H9 (cell line): ENCODE measurements around the gene CA12. TPM values are rescaled to one million over a fixed set of nuclear protein-coding genes. Genes with fewer than 3 reads are reported as not detected.

ENCODE experiments used
- DNase-seq: peaks from one replicate; pipeline ENCODE4 v3.0.0-alpha.2; 2017
- H2AFZ ChIP-seq: one replicate; pipeline ENCODE4 v1.6.1; 2013; ENCODE audit warnings: mild to moderate bottlenecking, low read length, control low read depth, moderate library complexity
- H2AK5ac ChIP-seq: 2 replicates; pipeline ENCODE4 v1.6.1; 2013; ENCODE audit warnings: low read length, control low read depth, mixed read lengths; ENCODE audit not compliant: insufficient read length
- H2BK120ac ChIP-seq: one replicate; pipeline ENCODE4 v1.6.1; 2013; ENCODE audit warnings: low read depth, mild to moderate bottlenecking, low read length, control low read depth, inconsistent platforms; ENCODE audit not compliant: poor library complexity, severe bottlenecking
- H2BK12ac ChIP-seq: 2 replicates; pipeline ENCODE4 v1.6.1; 2013; ENCODE audit warnings: low read length, control low read depth, mixed read lengths, low read depth; ENCODE audit not compliant: insufficient read length
- H2BK15ac ChIP-seq: 2 replicates; pipeline ENCODE4 v1.6.1; 2013; ENCODE audit warnings: low read depth, low read length, control low read depth
- H2BK20ac ChIP-seq: one replicate; pipeline ENCODE4 v1.6.1; 2013; ENCODE audit warnings: low read depth, mild to moderate bottlenecking, low read length, control low read depth, inconsistent platforms; ENCODE audit not compliant: poor library complexity, severe bottlenecking
- H2BK5ac ChIP-seq: 2 replicates; pipeline ENCODE4 v1.6.1; 2013; ENCODE audit warnings: low read length, control low read depth, mixed read lengths; ENCODE audit not compliant: insufficient read length
- H3K14ac ChIP-seq: 2 replicates; pipeline ENCODE4 v1.6.1; 2013; ENCODE audit warnings: low read length, control low read depth; ENCODE audit not compliant: insufficient read depth
- H3K18ac ChIP-seq: 2 replicates; pipeline ENCODE4 v1.6.1; 2013; ENCODE audit warnings: low read depth, mild to moderate bottlenecking, mixed read lengths, low read length, control low read depth; ENCODE audit not compliant: insufficient read length
- H3K23ac ChIP-seq: 2 replicates; pipeline ENCODE4 v1.6.1; 2013; ENCODE audit warnings: low read length, control low read depth, mixed read lengths, low read depth; ENCODE audit not compliant: insufficient read length
- H3K23me2 ChIP-seq: 2 replicates; pipeline ENCODE4 v1.6.1; 2013; ENCODE audit warnings: low read depth, mild to moderate bottlenecking, mixed read lengths, low read length, control low read depth; ENCODE audit not compliant: insufficient read length, poor library complexity, severe bottlenecking
- H3K27ac ChIP-seq: 2 replicates; pipeline ENCODE4 v1.5.1; 2013; ENCODE audit warnings: low read length, control low read depth, mixed read lengths, low read depth; ENCODE audit not compliant: insufficient read length
- H3K27me3 ChIP-seq: 2 replicates; pipeline ENCODE4 v1.6.1; 2013; ENCODE audit warnings: low read length, control low read depth, inconsistent platforms; ENCODE audit not compliant: insufficient read depth
- H3K4ac ChIP-seq: 2 replicates; pipeline ENCODE4 v1.6.1; 2013; ENCODE audit warnings: low read depth, mild to moderate bottlenecking, control low read depth, inconsistent platforms, low read length, moderate library complexity
- H3K4me1 ChIP-seq: 2 replicates; pipeline ENCODE4 v1.6.1; 2013; ENCODE audit warnings: low read length, control low read depth, inconsistent platforms; ENCODE audit not compliant: insufficient read depth
- H3K4me2 ChIP-seq: 2 replicates; pipeline ENCODE4 v1.6.1; 2013; ENCODE audit warnings: low read length, control low read depth, mixed read lengths; ENCODE audit not compliant: insufficient read length, insufficient read depth
- H3K56ac ChIP-seq: 2 replicates; pipeline ENCODE4 v1.6.1; 2013; ENCODE audit warnings: low read depth, mild to moderate bottlenecking, mixed read lengths, low read length, control low read depth; ENCODE audit not compliant: insufficient read length
- H3K79me1 ChIP-seq: 2 replicates; pipeline ENCODE4 v1.6.1; 2013; ENCODE audit warnings: low read depth, mild to moderate bottlenecking, moderate library complexity, low read length, control low read depth, inconsistent platforms; ENCODE audit not compliant: insufficient read depth, poor library complexity, severe bottlenecking
- H3K79me2 ChIP-seq: 2 replicates; pipeline ENCODE4 v1.6.1; 2013; ENCODE audit warnings: low read length, control low read depth, inconsistent platforms; ENCODE audit not compliant: insufficient read depth
- H3K9ac ChIP-seq: 2 replicates; pipeline ENCODE4 v1.6.1; 2013; ENCODE audit warnings: low read length, control low read depth, mixed read lengths; ENCODE audit not compliant: insufficient read length; ENCODE audit errors: extremely low read depth
- H3K9me3 ChIP-seq: one replicate; pipeline ENCODE4 v1.6.1; 2013; ENCODE audit warnings: low read depth, low read length, inconsistent platforms; ENCODE audit not compliant: control insufficient read depth
- H3T11ph ChIP-seq: one replicate; pipeline ENCODE4 v1.6.1; 2013; ENCODE audit warnings: mild to moderate bottlenecking, low read length, control low read depth, inconsistent platforms
- H4K20me1 ChIP-seq: one replicate; pipeline ENCODE4 v1.6.1; 2013; ENCODE audit not compliant: control insufficient read depth, insufficient read length, insufficient read depth
- H4K5ac ChIP-seq: 2 replicates; pipeline ENCODE4 v1.6.1; 2013; ENCODE audit warnings: low read depth, mild to moderate bottlenecking, mixed read lengths, low read length, control low read depth; ENCODE audit not compliant: insufficient read length
- H4K8ac ChIP-seq: replicated peaks from 2 replicates; pipeline ENCODE4 v1.6.1; 2013; ENCODE audit warnings: low read length, control low read depth, mixed read lengths, low read depth; ENCODE audit not compliant: insufficient read length
- H4K91ac ChIP-seq: 2 replicates; pipeline ENCODE4 v1.6.1; 2013; ENCODE audit warnings: low read depth, mild to moderate bottlenecking, moderate library complexity, mixed read lengths, low read length, control low read depth; ENCODE audit not compliant: insufficient read length
- H3K27ac Mint-ChIP-seq, 3 experiments: 2 replicates in 2 of 3; 3 replicates in 1 of 3; pipeline ENCODE4 v1.8.0; 2020 to 2021; ENCODE audit warnings: mixed read lengths in 3 of 3, mild to moderate bottlenecking in 1 of 3, moderate library complexity in 1 of 3
- H3K27me3 Mint-ChIP-seq: 2 replicates; pipeline ENCODE4 v1.8.0; 2021; ENCODE audit warnings: low read depth, mild to moderate bottlenecking, moderate library complexity, mixed read lengths
- H3K36me3 Mint-ChIP-seq, 3 experiments: 2 replicates in 2 of 3; 3 replicates in 1 of 3; pipeline ENCODE4 v1.8.0; 2020 to 2021; ENCODE audit warnings: low read depth in 3 of 3, mixed read lengths in 3 of 3; ENCODE audit not compliant: insufficient read depth in 1 of 3
- H3K4me1 Mint-ChIP-seq, 2 experiments: 2 replicates each; pipeline ENCODE4 v1.8.0; 2020; ENCODE audit warnings: mixed read lengths in 2 of 2
- H3K4me3 Mint-ChIP-seq, 2 experiments: 2 replicates in 1 of 2; 3 replicates in 1 of 2; pipeline ENCODE4 v1.8.0; 2020 to 2021; ENCODE audit warnings: mild to moderate bottlenecking in 2 of 2, mixed read lengths in 2 of 2, moderate library complexity in 1 of 2
- H3K9me3 Mint-ChIP-seq, 2 experiments: 2 replicates in 1 of 2; 3 replicates in 1 of 2; pipeline ENCODE4 v1.8.0; 2020; ENCODE audit warnings: mild to moderate bottlenecking in 2 of 2, mixed read lengths in 2 of 2, moderate library complexity in 1 of 2
- WGBS: extraction: QIAGEN DNeasy Blood & Tissue Kit; methylation state at CpG from one replicate; pipeline ENCODE4 v1.1.7; 2013; ENCODE audit warnings: missing lambda C conversion rate, low lambda C conversion rate, mixed read lengths; ENCODE audit not compliant: insufficient read length; ENCODE audit errors: extremely low coverage; 5-methylcytosine and 5-hydroxymethylcytosine counted together
- total RNA-seq: library from RNA; stranded (reverse); gene quantifications from 2 replicates; pipeline ENCODE4 v1.2.1, GENCODE V29; 2021
- TF ChIP-seq, protein P1 (sequence below): fragments of 200-600 bp; sonication (generic); conservative IDR thresholded peaks from 3 replicates; pipeline ENCODE4 v1.8.0; 2021; ENCODE audit warnings: antibody characterized with exemption, mild to moderate bottlenecking

CA12 gene
- total RNA-seq, 1 experiment from 2014 or later = 0.68 TPM

DNA sequence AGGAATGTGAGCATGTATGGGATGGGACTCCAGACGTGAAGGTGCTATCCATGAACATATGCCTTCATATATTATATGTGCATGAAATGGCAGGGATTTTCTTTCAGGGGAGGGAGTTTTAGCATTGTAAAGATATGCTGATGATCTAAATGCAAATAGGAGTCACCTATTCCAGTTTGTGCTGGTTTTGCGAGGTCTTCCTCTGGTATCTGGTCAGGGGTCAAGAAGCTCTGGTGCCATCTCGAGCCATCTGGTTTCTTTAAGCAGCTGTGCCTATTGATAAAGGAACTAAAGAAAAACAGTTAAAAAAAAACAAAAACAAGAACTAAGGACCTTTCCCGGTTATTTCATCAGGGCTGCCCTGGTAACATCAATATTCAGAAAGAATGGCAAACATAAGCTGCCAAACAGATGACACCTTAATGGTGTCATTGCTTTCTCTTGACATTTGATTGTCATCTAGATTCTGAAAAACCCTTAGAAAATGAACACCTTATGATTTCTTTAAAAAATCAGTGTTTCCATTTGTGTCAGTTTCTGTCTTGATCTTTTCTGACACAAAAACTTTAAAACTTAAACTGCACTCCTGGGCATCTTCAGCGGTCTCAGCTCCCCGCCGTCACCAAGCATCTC, 81.6 kb downstream of the CA12 start:
- H3K9ac ChIP-seq = no peak overlapping the region
- no peak overlapping the region for H3T11ph ChIP-seq
- no peak overlapping the region for H4K5ac ChIP-seq
- no peak overlapping the region for H4K91ac ChIP-seq
- no peak overlapping the region for H3K56ac ChIP-seq
- H3K23ac ChIP-seq = no peak overlapping the region
- H3K4me1 ChIP-seq = no peaks in the 10 kb centered on the region
- no peak overlapping the region for H3K4ac ChIP-seq
- Mint-ChIP-seq H3K9me3 (no peaks in the 10 kb centered on the region), H3K27ac (no peak overlapping the region; a peak in 1 of 7 replicates), H3K27me3 (no peaks in the 10 kb centered on the region), H3K4me1 (peaks cover 4 to 14% of the 10 kb centered on the region in 2 experiments; a peak in 3 of 4 replicates), H3K4me3 (no peak overlapping the region), H3K36me3 (peaks cover 0 to 15% (median 11%) of the 10 kb centered on the region in 3 experiments; a peak in 5 of 7 replicates)
- no peak overlapping the region for H2AFZ ChIP-seq
- TF ChIP-seq, protein P1, sequence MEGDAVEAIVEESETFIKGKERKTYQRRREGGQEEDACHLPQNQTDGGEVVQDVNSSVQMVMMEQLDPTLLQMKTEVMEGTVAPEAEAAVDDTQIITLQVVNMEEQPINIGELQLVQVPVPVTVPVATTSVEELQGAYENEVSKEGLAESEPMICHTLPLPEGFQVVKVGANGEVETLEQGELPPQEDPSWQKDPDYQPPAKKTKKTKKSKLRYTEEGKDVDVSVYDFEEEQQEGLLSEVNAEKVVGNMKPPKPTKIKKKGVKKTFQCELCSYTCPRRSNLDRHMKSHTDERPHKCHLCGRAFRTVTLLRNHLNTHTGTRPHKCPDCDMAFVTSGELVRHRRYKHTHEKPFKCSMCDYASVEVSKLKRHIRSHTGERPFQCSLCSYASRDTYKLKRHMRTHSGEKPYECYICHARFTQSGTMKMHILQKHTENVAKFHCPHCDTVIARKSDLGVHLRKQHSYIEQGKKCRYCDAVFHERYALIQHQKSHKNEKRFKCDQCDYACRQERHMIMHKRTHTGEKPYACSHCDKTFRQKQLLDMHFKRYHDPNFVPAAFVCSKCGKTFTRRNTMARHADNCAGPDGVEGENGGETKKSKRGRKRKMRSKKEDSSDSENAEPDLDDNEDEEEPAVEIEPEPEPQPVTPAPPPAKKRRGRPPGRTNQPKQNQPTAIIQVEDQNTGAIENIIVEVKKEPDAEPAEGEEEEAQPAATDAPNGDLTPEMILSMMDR = no peak
- H3K79me1 ChIP-seq = no peaks in the 10 kb centered on the region
- no peak overlapping the region for H4K8ac ChIP-seq
- no CpG with 5 or more reads among the region's 7 CpGs for WGBS
- no peak overlapping the region for H2AK5ac ChIP-seq
- H3K4me2 ChIP-seq = no peak overlapping the region
- no peaks in the 10 kb centered on the region for H3K9me3 ChIP-seq
- no peaks in the 10 kb centered on the region for H3K23me2 ChIP-seq
- H3K14ac ChIP-seq = no peak overlapping the region
- no peak overlapping the region for H2BK12ac ChIP-seq
- DNase-seq = no peak
- H2BK5ac ChIP-seq = no peak overlapping the region
- no peak overlapping the region for H3K27ac ChIP-seq
- no peak overlapping the region for H2BK15ac ChIP-seq
- H3K27me3 ChIP-seq = no peaks in the 10 kb centered on the region
- H3K79me2 ChIP-seq = no peaks in the 10 kb centered on the region
- no peak overlapping the region for H2BK20ac ChIP-seq
- H4K20me1 ChIP-seq = no peaks in the 10 kb centered on the region
- H3K18ac ChIP-seq = no peak overlapping the region
- no peak overlapping the region for H2BK120ac ChIP-seq
